IPS-NIHi11 (cell line): Measurements from ENCODE around the gene OCA2.

ENCODE experiments used
- DNase-seq: peaks from one replicate; pipeline ENCODE4 v3.0.0; 2012; ENCODE audit warnings: mixed read lengths, low spot score

Gene OCA2

DNA sequence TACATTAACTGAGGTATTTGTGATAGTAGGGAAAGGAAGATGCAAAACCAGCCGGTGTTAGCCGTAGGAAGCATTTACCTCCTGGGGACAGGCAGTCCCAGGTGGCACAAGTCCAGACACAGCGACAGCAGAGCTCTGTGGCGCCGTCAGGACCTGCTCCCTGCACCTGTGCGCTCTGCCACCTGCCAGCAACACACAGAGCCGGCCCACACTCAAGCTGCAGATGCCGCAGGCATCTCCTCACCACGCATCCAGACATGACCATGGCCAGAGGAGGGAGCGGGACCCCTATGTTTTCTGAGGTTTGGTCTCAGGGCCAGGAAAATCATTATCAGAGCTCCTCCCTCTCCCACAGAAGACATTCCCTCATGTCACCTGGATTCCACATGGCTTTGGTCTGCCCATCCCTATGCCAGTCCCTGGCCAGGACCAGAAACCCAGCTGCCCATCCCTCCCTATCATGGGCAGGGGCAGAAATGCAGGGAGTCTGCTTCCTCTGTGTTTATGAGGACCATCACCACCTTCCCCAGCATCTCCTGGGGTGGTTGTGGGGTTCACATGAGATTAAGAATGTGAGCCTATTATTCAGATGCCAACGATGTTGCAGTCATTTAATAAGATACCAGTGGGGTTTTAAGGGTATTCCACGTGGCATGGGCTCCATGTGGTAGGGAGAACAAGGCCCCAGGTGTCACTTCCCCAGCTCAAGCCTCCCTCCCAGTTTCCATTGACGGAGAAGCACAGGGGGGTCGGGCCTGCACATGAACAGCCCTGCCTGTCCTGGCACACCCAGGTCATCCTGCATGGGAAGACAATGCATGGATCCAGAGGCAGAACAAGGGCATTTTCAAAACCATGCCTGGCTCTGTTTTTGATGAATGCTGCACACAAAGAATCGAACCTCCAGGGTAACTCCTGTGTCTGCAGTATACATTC lies 251.1 kb downstream of the OCA2 start:
- DNase-seq = no peak

DNA sequence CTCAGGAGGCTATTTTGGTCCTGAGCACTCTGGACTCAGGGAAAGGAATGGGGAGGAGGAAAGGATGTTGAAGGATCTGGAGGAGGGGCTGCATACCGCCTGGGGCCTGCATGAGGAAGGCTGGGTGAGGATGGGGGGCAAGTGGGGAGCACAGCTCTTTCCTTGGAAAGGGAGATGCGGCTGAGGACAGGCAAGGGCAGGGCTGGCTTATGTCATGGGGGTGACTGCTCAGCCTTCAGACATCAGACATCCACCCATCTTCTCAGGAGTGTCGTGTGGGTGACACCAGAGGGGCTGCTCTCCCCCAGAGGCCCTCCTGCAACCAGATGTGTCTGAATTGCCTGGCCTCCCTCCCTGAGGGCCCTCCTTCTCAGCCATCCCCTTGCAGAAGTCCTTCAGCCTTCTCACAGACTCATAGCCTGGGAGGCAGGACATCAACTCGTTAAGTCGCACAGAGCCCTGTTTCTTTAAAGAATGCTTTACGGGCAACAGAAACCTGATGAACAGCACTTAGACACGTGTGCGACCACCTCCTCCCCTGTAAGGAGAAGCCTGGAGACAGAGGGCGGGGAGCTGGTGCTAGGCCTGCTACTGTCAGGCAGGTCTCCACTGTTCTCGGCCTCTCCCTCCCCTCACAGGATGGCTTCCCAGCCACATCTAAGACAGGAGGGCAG lies 252.3 kb downstream of the OCA2 start:
- no peak for DNase-seq

DNA sequence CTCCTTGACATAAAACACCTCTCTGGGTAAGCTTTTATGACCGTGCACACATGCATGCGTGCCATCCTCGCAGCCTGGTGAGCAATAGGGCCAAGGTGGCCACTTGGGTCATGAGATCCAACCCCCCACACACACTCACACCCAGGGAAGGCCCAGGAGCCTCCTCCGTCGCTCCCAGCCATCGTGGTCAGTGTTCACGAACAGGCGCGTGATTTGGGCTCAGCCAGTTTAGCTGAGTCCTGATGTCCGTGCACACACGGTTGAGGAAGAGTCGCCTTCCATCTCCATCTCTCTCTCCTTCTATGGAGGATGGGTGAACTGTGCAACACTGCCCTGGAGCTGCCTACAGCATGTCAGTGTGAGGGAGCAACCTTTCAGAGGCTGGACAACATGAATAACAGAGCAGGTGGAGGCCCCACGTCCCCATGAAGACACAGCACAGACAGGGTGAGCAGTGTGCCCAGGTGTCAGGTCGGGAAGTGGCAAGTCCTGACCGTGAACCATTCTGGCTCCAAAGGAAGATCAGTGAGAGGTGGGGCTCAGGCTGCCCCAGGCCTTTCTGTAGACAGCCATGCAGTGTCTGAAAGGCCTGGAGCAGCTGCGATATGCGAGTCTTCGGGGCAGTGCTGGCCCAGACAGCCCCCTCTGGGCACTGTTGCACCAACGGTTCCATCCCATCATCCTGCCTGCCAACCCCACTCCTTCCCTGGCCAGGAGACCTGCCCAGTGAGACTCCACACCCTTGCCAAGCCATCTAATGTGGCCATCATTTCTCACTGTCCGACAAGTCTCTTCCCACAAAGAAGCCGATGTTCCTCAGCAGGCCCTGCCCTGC lies 253.4 kb downstream of the OCA2 start:
- DNase-seq = no peak

DNA sequence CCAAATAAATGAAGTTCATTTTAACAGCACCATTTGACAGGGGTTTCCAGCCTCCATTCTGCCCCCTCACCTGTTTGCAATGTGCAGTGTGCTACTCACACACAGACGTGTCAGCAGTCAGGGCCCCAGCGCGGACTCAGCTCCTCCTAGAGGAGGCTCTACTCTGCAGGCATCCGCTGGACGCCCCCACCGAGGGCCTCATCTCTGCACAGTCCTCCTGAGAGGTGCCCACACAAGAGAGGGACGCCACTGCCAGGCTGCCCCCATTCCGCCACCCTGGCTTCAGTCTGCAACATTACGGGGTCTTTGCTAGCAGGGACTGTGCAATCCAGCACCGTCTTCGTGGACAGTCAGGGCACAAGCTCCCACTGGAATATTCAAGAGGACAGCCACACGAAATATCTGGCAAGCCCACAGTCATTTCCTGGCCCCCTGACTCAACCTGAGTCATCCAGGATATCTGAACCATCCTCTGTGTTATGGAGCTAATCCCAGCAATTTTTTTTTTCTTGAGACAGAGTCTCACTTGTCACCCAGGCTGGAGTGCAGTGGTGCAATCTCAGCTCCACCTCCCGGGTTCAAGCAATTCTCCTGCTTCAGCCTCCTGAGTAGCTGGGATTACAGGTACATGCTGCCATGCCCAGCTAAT lies 255.0 kb downstream of the OCA2 start:
- no peak for DNase-seq

DNA sequence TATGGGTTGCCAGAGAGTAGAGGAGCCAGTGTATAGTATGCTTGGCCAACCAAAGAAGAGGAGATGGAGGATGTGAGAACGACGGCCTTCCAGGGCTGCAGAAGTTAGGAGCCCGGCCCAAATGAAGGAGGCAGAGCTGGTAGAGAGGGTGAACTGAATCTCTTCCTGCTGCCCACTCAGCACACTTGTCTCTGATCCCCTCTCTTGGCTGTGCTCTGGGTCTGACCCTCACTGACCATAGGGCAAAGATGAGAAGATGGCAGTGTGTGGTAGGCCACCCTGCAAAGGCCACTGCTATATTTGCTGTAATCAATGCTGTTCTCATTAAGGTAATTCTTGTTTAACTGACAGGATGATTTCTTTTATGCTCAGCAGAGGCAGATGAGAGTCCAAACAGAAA lies 256.0 kb downstream of the OCA2 start:
- no peak for DNase-seq

DNA sequence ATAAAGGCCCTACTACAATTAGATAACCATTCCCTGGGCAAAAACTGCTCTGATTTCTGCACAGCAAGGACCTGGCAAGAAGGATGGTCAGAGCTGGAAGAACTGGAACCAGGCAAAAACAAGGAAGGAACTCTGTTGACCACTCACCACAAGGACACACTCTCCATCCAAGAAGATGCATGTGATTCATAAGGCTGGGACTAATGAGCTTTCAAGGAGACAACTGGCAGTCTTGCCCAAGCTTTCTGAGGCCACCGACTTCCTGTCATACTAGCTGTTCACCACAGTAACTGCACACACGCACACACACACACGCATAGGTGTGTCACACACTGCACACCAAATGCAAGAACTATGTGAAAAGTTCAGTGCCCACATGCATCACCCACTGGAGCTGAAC lies 256.6 kb downstream of the OCA2 start:
- no peak for DNase-seq

DNA sequence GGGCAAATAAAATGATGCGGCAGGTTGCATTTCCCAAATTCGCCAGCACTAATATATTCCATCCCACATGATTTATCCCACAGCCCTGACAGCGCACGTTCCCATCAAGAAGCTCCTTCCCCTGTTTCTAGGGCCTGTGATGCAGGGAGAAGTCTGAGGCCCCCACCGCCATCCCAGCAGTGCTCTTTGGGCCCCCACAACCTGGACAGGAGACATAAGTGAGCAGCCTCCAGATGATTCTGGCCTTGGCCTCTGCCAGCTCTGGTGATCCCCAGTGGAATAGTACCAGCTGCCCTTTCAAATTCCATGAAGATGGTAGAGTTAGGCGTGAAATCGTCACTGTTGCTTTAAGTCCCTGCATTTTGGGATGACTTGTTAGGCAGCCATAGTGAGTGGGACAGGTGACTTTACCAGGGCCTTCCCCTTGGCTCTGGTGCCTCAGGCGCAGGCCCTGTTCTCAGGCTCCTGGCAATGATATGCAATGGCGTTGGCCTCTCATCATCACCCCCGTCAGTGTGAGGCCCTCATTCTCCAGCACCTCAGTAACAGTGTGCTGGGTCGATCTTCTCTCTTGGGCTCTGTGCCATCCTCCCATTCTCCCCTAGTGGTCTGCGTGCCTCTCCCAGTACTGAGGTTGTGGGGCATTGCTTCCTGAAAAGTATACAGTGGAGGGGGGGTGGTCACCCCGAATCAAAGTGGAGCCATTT lies 263.7 kb downstream of the OCA2 start:
- DNase-seq = no peak

DNA sequence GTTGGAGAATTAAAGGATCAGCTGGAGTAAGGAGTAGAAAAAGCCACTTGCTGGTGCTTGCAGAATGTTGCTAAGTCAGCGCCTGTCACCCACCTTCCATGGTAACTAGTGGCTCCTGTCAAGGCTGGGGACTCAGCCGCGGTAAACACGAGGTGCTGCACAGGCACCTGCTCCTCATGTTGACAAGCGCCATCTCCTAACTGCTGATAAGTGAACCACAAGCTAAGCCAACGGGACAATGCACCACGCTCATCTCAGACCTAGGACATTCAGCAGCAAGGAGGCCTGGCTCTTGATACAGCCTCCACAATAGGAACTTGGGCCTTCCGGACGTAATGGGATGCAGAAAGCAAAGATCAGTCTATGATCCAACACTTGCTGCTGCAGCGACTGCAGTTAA lies 264.4 kb downstream of the OCA2 start:
- no peak for DNase-seq

DNA sequence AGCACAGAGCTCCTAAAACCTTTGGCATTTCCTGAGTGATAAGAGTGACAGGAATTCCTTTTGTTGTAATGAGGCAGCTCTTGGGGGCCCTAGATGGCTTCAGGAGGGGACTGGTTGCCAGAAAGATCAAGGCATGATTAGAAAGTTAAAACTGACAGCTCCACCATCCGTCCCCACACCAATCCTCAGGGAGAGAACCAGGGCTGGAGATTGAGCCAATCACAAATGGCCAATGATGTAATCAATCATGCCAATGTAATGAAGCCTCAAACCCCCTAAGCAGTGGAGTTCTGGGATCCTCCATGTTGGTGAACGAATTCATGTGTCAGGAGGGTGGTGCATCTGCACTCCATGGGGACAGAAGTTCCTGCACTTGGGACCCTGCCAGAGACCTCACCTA lies 265.1 kb downstream of the OCA2 start:
- no peak for DNase-seq

DNA sequence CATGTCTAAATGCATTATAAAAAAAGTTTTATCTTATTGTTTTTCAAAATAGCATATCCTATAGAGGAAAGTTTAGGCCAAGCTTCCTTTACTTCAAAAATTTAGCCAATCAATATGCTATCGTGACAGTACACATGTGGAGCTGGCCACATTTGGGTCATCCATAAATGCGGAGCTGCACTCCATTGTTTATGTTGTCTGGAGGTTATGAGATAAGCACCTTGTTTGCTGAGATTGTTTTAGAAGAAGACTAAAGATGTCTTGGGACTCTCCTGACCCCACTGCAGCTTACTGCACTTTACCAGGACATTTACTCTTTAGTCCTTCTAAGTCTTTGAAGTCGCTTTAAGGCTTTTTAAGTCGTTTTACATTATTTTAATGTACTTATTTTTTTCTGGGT lies 265.9 kb downstream of the OCA2 start:
- DNase-seq = no peak

DNA sequence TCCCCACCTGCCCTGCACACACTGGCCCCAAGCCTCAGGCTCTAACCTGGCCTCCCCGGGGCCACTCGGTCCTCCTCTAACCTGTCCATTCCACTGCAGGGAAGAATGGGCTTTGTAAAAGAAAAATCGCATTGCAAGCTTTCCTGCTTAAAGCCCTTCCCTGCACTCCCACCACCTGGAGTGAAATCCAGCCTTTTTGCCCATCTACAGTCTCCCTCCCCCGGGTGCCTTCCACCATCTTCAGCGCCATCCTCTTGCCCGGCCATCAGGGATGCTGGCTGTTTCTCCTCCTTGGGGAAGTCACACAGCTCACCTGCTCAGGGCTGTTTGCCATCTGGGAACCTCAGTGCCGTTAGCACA lies 266.9 kb downstream of the OCA2 start:
- no peak for DNase-seq

DNA sequence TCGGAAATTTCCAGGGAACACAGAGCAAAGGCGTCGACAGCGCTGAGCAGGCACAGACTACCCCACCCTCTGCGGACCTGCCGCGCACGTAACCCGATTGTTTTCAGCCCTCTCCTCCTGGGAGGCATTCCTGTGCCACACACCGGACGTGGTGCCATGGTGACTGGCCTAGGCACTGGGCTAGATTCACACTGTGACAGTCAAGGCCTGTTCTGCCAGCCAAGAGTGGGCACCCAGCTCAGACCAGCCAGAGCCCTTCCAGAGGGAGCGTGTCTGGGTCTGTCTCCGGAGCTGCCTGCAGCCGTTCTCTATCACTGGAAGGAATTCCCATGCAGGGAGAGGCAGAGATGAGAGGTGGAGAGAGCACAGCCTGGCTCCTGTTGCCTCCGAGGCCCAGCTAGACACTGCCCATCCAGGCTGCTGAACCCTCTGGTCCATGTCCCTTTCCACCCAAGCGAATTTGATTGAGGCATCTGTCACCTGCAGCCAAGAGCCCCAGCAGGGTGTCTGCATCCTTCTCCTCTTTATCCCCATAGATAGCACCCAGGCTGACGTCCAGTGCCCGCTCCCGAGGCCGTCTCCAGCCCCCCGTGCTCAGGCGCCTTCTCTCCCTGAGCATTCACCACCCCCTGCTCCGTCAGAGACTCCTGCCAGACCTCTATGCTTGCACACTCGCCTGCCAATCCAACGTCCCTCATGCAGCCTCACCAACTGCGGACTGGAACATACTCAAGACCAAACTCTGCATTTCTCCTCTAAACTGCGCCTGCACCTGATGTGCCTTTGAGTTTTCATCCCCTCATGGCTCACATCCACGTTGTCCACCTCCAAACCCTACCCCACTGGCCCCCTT lies 267.5 kb downstream of the OCA2 start:
- no peak for DNase-seq

DNA sequence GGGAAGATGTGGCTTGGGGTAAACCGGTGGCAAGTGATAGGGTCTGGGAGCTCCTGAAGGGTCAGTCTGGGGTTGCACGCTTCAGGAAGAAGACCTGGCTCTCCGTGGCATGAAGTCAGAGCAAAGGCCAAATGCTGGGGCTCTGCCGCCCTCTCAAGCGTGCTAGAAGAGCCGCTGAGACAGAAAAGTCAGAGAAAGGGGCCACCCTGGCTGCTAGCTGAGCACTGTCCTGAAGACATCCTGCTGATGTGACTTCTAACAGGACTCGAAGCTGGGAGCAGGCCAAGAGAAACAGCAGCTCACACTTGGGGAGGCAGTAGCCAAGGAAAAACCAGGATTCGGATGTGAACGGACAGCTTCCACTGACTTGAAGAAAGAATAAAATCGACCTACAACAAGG lies 270.4 kb downstream of the OCA2 start:
- no peak for DNase-seq

DNA sequence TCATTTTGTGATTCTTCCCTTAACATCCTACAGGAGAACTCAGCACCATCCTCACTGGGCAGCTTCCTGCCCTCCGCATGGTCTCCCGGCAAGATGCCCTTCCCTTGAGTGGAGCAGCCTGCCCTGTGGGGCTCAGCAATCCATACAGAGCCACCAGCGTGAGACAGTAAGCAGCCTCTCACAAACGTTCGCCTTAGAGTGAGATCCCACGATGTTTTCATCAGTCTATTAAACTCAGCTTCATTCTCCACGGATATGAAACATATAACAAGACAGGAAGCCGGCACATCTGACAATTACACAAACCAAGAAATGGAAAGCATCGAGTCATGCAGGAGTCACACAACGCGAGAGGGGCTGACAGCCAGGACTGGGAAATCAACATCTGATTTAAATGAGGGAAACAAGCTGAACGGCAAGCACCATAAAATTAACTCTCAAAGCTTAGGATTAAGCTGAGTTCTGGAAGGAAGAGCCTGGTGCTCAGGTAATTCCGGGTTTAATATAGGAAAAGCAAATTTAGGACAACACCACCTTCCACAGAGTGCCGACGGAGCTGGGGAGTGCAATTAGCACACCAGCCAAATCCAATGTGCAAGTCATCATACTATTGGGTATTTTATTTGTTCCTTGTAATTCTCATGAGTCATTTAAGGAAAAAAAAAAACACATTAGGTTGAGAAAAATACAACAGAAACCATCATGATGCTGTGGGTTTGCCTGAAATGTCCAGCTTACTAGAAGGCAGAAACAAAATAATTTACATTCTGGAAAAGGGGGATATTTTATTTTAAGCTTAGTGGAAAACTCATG lies 272.0 kb downstream of the OCA2 start:
- no peak for DNase-seq

DNA sequence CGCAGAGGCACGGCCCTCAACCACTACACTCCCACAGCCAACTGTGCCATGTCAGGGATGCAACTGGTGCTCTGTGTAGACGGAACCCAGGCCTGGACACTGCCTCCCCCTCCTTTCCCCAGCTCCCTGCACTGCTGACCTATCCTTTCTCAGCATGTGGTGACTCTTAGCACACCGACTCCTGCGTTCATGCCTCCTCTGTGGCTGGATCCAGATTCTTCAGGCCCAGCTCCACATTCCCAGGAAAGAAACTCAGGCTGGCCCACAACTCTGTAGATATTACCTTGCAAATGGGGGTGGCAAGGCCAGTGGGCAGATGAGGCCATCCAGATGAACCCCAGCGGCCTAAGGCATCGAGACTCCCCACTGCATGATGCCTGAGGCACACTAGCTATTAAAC lies 272.7 kb downstream of the OCA2 start:
- DNase-seq = no peak

DNA sequence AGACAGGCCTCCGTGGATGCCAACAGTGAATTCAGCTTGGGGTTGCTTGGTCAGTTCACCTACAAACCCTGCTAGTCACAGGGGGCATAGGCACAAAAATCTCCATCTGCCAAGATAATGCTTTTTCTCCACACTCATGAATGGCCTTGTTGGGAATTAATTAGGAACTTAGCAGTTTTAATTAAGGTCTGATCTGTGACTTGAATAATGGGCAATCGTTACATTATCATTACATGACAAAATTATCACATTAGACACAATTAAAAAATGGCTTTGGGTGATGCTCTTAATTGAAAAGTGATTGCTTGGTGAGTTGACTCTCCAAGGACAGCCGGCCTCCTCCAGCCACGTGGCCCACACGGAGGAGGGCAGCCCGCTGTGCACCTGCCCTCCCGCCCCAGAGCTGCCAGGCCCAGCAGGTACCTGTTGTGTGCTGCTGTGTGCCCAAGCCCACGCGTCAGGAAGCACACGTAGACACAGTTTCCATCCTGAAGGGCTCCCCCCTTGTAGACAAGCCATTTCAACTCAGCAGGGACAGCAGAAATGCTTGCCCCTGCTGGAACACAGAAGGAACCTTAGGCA lies 274.2 kb downstream of the OCA2 start:
- no peak for DNase-seq

DNA sequence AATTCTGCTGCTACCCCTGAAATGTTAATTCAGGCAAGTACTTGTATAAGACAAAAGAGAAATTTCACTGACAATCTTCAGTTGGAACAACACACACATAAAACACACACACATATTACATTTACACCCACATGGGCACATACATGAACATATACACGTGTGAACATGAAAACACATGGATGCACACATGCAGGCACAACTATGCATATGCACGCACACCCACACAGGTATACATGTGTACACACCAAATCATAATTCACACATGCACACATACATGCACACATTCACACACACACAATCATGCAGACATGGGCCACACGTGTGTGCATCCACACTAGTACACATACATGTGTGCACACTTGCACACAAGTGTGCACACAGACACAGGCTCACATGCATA lies 277.8 kb downstream of the OCA2 start:
- DNase-seq = no peak

DNA sequence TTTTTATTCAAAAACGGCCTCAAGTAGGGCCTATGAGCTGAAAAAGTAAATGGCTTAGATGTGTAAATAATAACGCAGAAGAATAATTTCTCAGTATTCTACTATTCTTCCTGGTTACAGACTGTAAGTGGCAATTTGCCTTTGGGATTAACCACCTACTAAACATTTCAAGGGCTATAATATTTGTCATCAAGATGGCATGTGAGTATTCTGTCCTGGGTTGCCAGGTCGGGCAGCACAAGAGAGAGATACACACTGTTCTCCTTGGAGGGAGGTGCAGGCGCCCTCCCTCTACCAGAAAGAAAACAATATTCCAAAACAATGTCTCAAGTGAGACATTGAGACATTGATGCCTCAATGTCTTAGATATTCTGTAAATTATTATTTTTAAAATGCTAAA lies 278.4 kb downstream of the OCA2 start:
- no peak for DNase-seq

DNA sequence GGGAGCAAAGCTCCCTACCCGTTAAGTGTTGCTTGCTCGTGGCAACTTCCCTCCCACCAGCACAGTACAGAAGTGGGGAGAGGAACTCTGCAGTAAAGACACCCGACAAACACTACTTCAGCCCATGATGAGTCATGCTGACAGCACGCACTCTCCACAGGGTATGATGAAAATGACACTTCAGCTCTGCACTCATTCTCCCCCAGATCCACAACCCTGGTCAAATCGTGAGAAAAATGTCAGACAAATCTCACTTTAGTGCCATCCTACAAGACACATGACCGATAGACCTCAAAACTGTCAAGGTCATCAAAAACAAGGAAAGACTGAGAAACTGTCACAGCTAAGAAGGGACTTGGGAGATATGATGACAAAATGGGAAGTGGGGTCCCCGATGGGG lies 278.9 kb downstream of the OCA2 start:
- no peak for DNase-seq
